ENCODE measurements around the gene PFKFB3. TPM values are rescaled to one million over a fixed set of nuclear protein-coding genes. Genes with fewer than 3 reads are reported as not detected.

PFKFB3 gene
- total RNA-seq, 1 donor from 2014 or later: 64.5 TPM

- no peak for TF ChIP-seq CTCF (IDR thresholded peaks at IDR 0.05; ENCODE audit: unreplicated experiment)
- Mint-ChIP-seq H3K36me3 (ENCODE audit: insufficient read depth) (peaks cover 36% of the 10 kb centered on the region), H3K4me3 (ENCODE audit: low read depth) (no peak overlapping the region), H3K4me1 (ENCODE audit: low read depth) (peaks cover 11% of the 10 kb centered on the region), H3K27ac (peak overlapping the region; percentile 80), H3K27me3 (no peaks in the 10 kb centered on the region), H3K9me3 (ENCODE audit: low read depth) (no peaks in the 10 kb centered on the region)
- DNase-seq (ENCODE audit: low spot score, unreplicated experiment): no peak
Observed at GRCh38 chr10:6229746-6230145, 27.0 kb downstream of the PFKFB3 start.

- TF ChIP-seq CTCF (IDR thresholded peaks at IDR 0.05; ENCODE audit: unreplicated experiment): no peak
- Mint-ChIP-seq H3K4me1 (ENCODE audit: low read depth) (peaks cover 11% of the 10 kb centered on the region), H3K9me3 (ENCODE audit: low read depth) (no peaks in the 10 kb centered on the region), H3K4me3 (ENCODE audit: low read depth) (no peak overlapping the region), H3K27me3 (no peaks in the 10 kb centered on the region), H3K27ac (no peak overlapping the region), H3K36me3 (ENCODE audit: insufficient read depth) (peaks cover 37% of the 10 kb centered on the region)
- no peak for DNase-seq (ENCODE audit: low spot score, unreplicated experiment)
Observed at GRCh38 chr10:6230315-6230714, 27.6 kb downstream of the PFKFB3 start.

GRCh38 chr10:6231146-6231545, 28.4 kb downstream of the PFKFB3 start:
- Mint-ChIP-seq H3K27me3 (no peaks in the 10 kb centered on the region), H3K36me3 (ENCODE audit: insufficient read depth) (peaks cover 38% of the 10 kb centered on the region), H3K4me1 (ENCODE audit: low read depth) (peaks cover 11% of the 10 kb centered on the region), H3K4me3 (ENCODE audit: low read depth) (no peak overlapping the region), H3K27ac (no peak overlapping the region), H3K9me3 (ENCODE audit: low read depth) (no peaks in the 10 kb centered on the region)
- no peak for TF ChIP-seq CTCF (IDR thresholded peaks at IDR 0.05; ENCODE audit: unreplicated experiment)
- no peak for DNase-seq (ENCODE audit: low spot score, unreplicated experiment)

- no peak overlapping the region for H3K4me3 Mint-ChIP-seq (ENCODE audit: low read depth)
- H3K4me1 Mint-ChIP-seq (ENCODE audit: low read depth): peaks cover 11% of the 10 kb centered on the region
- no peaks in the 10 kb centered on the region for H3K27me3 Mint-ChIP-seq
- TF ChIP-seq CTCF (IDR thresholded peaks at IDR 0.05; ENCODE audit: unreplicated experiment): no peak
- DNase-seq (ENCODE audit: low spot score, unreplicated experiment): no peak
- H3K36me3 Mint-ChIP-seq (ENCODE audit: insufficient read depth): peaks cover 38% of the 10 kb centered on the region
- H3K27ac Mint-ChIP-seq: no peak overlapping the region
- no peaks in the 10 kb centered on the region for H3K9me3 Mint-ChIP-seq (ENCODE audit: low read depth)
Observed at GRCh38 chr10:6231730-6232129, 29.0 kb downstream of the PFKFB3 start.

GRCh38 chr10:6232225-6232807, 29.6 kb downstream of the PFKFB3 start:
- no peak overlapping the region for H3K4me3 Mint-ChIP-seq (ENCODE audit: low read depth)
- no peaks in the 10 kb centered on the region for H3K9me3 Mint-ChIP-seq (ENCODE audit: low read depth)
- no peaks in the 10 kb centered on the region for H3K27me3 Mint-ChIP-seq
- no peak for DNase-seq (ENCODE audit: low spot score, unreplicated experiment)
- no peak for TF ChIP-seq CTCF (IDR thresholded peaks at IDR 0.05; ENCODE audit: unreplicated experiment)
- peaks cover 11% of the 10 kb centered on the region for H3K4me1 Mint-ChIP-seq (ENCODE audit: low read depth)
- H3K36me3 Mint-ChIP-seq (ENCODE audit: insufficient read depth): peaks cover 42% of the 10 kb centered on the region
- no peak overlapping the region for H3K27ac Mint-ChIP-seq

Data from progenitor cell of endocrine pancreas (in vitro differentiated cells).